ENCODE data around the gene NAA50. TPM values are rescaled to one million over a fixed set of nuclear protein-coding genes. Genes with fewer than 3 reads are reported as not detected.

The NAA50 gene
- total and polyA plus RNA-seq, 2 of the 13 experiments (the other 11 are each of a cell fraction or from before 2014, with no cell fraction given), result 30.2 to 233 TPM

GRCh38 chr3:113744941-113745755, 901 bp downstream of the NAA50 start (continued):
- TF ChIP-seq ZBTB4 (CRISPR knock-in tag; IDR thresholded peaks at IDR 0.05; ENCODE audit: borderline replicate concordance) (peak; percentile 6; the same call in 1 of the 2 replicates), GABPA (IDR thresholded peaks at IDR 0.05; ENCODE audit: low read depth, low read length) (no peak), GABPA (CRISPR knock-in tag; IDR thresholded peaks at IDR 0.05; ENCODE audit: low read depth) (peak; percentile 24; the same call in 1 of the 2 replicates), ELK4 (CRISPR knock-in tag; IDR thresholded peaks at IDR 0.05; ENCODE audit: borderline replicate concordance) (no peak), ARHGAP35 (CRISPR knock-in tag; IDR thresholded peaks at IDR 0.05; ENCODE audit: borderline replicate concordance) (no peak), SMARCC2 (IDR thresholded peaks at IDR 0.05) (no peak), ZFP91 (CRISPR knock-in tag; IDR thresholded peaks at IDR 0.05; ENCODE audit: borderline replicate concordance) (no peak), ZBTB42 (CRISPR knock-in tag; IDR thresholded peaks at IDR 0.05) (no peak), PAXIP1 (CRISPR knock-in tag; conservative IDR thresholded peaks at IDR 0.05) (no peak), FOXM1 (CRISPR knock-in tag; IDR thresholded peaks at IDR 0.05) (no peak), ZNF512 (CRISPR knock-in tag; IDR thresholded peaks at IDR 0.05) (no peak), HHEX (CRISPR knock-in tag; IDR thresholded peaks at IDR 0.05) (no peak), NFRKB (IDR thresholded peaks at IDR 0.05) (no peak), HOXA9 (CRISPR knock-in tag; IDR thresholded peaks at IDR 0.05; ENCODE audit: borderline replicate concordance) (no peak), HNF4A (CRISPR knock-in tag; IDR thresholded peaks at IDR 0.05) (no peak), EEA1 (CRISPR knock-in tag; IDR thresholded peaks at IDR 0.05; ENCODE audit: borderline replicate concordance) (no peak), ZFP90 (CRISPR knock-in tag; IDR thresholded peaks at IDR 0.05; ENCODE audit: borderline replicate concordance) (no peak), MATR3 (CRISPR knock-in tag; IDR thresholded peaks at IDR 0.05) (no peak)

All from HepG2 (cell line).